GM12878 (cell line): ENCODE data around the gene AFAP1L2. TPM values are rescaled to one million over a fixed set of nuclear protein-coding genes. Genes with fewer than 3 reads are reported as not detected.

Experiments used
- ASH2L ChIP-seq: fragments of 300-600, 200-600 bp; sonication (generic); IDR thresholded peaks from 2 replicates; pipeline ENCODE4 v1.6.1; 2017; ENCODE audit warnings: low read depth, mild to moderate bottlenecking, borderline replicate concordance
- CBX5 ChIP-seq: sonication (generic); IDR thresholded peaks from 2 replicates; pipeline ENCODE4 v1.6.1; 2016; ENCODE audit warnings: low read depth, moderate library complexity, mild to moderate bottlenecking, inconsistent platforms
- CTCF ChIP-seq, 3 experiments: IDR thresholded peaks in 2 of 3; conservative IDR thresholded peaks in 1 of 3; 2 replicates each; pipeline ENCODE4 v1.5.1; 2011; ENCODE audit warnings: low read depth in 3 of 3, low read length in 3 of 3, mild to moderate bottlenecking in 3 of 3, control low read depth in 2 of 3, moderate library complexity in 2 of 3, inconsistent platforms in 1 of 3, mixed read lengths in 1 of 3; ENCODE audit not compliant: control insufficient read depth in 2 of 3, insufficient read depth in 1 of 3; ENCODE audit errors: extremely low read depth in 1 of 3
- EZH2 ChIP-seq: IDR thresholded peaks from 2 replicates; pipeline ENCODE4 v1.6.1; 2012; ENCODE audit warnings: low read depth, mild to moderate bottlenecking, control low read depth, inconsistent platforms, low read length, borderline replicate concordance; ENCODE audit not compliant: control insufficient read depth
- KLF5 ChIP-seq: fragments of 450-650 bp; IDR thresholded peaks from 2 replicates; pipeline ENCODE4 v1.6.1; 2014; ENCODE audit warnings: mild to moderate bottlenecking; ENCODE audit not compliant: partially characterized antibody
- NFYB ChIP-seq: IDR thresholded peaks from 2 replicates; pipeline ENCODE4 v1.6.1; 2011; ENCODE audit warnings: low read depth, mild to moderate bottlenecking, low read length, improper control_type of control experiment, moderate library complexity; ENCODE audit not compliant: insufficient read depth
- POLR2AphosphoS5 ChIP-seq: IDR thresholded peaks from 2 replicates; pipeline ENCODE4 v1.6.1; 2011; ENCODE audit warnings: mild to moderate bottlenecking, low read length, inconsistent platforms
- SIX5 ChIP-seq: IDR thresholded peaks from 2 replicates; pipeline ENCODE4 v1.6.1; 2011; ENCODE audit warnings: mild to moderate bottlenecking, low read depth, low read length, moderate library complexity; ENCODE audit not compliant: severe bottlenecking
- SMAD1 ChIP-seq: fragments of 450-650 bp; IDR thresholded peaks from 2 replicates; pipeline ENCODE4 v1.6.1; 2018; ENCODE audit warnings: mild to moderate bottlenecking, low read depth; ENCODE audit not compliant: partially characterized antibody
- SREBF1 ChIP-seq: IDR thresholded peaks from 2 replicates; pipeline ENCODE4 v1.6.1; 2012; ENCODE audit warnings: mild to moderate bottlenecking, low read length
- STAT1 ChIP-seq: fragments of 450-650 bp; conservative IDR thresholded peaks from 2 replicates; pipeline ENCODE4 v1.6.1; 2014; ENCODE audit warnings: antibody characterized with exemption, mild to moderate bottlenecking
- SUZ12 ChIP-seq: fragments of 200-600 bp; sonication (generic); IDR thresholded peaks from one replicate; pipeline ENCODE4 v1.6.1; 2018; ENCODE audit warnings: antibody characterized with exemption, mild to moderate bottlenecking; ENCODE audit not compliant: unreplicated experiment
- ZBTB40 ChIP-seq: fragments of 450-650 bp; IDR thresholded peaks from 2 replicates; pipeline ENCODE4 v1.6.1; 2016; ENCODE audit warnings: mild to moderate bottlenecking, moderate library complexity, borderline replicate concordance
- ZNF217 ChIP-seq: fragments of 450-650 bp; IDR thresholded peaks from 2 replicates; pipeline ENCODE4 v1.6.1; 2017; ENCODE audit warnings: antibody characterized with exemption, mild to moderate bottlenecking
- polyA plus RNA-seq, 11 experiments: library from polyadenylated mRNA; depleted of rRNA in 4 of 11; unstranded in 6 of 11; stranded (reverse) in 5 of 11; fragments of >200 nt; fragmentation: Nextera tagmentation in 4 of 11; fragmentation: Illumina TruSeq in 1 of 11; extraction: Ambion mirVana in 4 of 11; extraction: Trizol in 1 of 11; gene quantifications; 1 replicate in 1 of 11; 2 replicates in 10 of 11; pipeline versions ENCODE4 v1.2.1 to v1.2.3, GENCODE V29; 2011 to 2016; ENCODE audit warnings: inconsistent platforms in 2 of 11, missing spikeins in 2 of 11, low read depth in 1 of 11
- total RNA-seq, 4 experiments: library from RNA; depleted of rRNA in 3 of 4; stranded (reverse); fragments of >200 nt in 3 of 4; fragmentation: Illumina TruSeq in 1 of 4; extraction: Trizol in 1 of 4; gene quantifications; 2 replicates each; pipeline versions ENCODE4 v1.2.1 to v1.2.3, GENCODE V29; 2013 to 2021

Gene AFAP1L2
- total and polyA plus RNA-seq, 10 of the 15 experiments (the other 5 are each of a cell fraction or from before 2014, with no cell fraction given), result 0.03 to 4.0 (median 0.34) TPM

GRCh38 chr10:114397651-114398145 lies 6.6 kb downstream of the AFAP1L2 start (continued):
- TF ChIP-seq POLR2AphosphoS5 (peak; percentile 25; the same call in 1 of the 2 replicates), CTCF (IDR thresholded peaks at IDR 0.05 in 2 of 3, conservative IDR thresholded peaks at IDR 0.05 in 1 of 3; ENCODE audit: control insufficient read depth in 2 of 3, extremely low read depth in 1 of 3, insufficient read depth in 1 of 3, low read depth in 3 of 3, low read length in 3 of 3) (peak in 1 of 3 experiments; percentile 2; a peak in 1 of 6 replicates), KLF5 (no peak), SIX5 (no peak), SREBF1 (no peak), SMAD1 (no peak), SUZ12 (no peak), ASH2L (no peak), STAT1 (no peak), CBX5 (no peak), NFYB (no peak), ZNF217 (no peak), ZBTB40 (no peak), EZH2 (no peak)
